Measurements from ENCODE around the gene NFKBIL1.

Gene NFKBIL1

DNA sequence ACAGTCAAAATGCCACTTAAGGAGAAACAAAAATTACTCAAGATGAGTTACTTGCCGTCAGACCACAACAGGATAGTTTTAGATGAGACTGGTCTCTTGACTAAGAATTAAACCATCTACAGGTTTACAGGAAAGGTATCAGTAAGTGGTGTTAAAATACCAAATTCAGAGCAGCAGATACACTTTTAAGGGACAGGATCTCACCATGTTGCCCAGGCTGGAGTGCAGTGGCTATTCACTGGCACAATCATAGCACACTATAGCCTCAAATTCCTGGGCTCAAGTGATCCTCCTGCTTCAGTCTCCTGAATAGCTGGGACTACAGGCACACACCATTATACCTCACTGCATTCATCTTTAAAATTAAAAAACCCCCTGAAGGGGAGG lies 14.0 kb upstream of the NFKBIL1 start:
- no peak for DNase-seq (ENCODE audit: extremely low spot score)
- POLR2A ChIA-PET: no interaction called here
- TF ChIP-seq, protein P1, sequence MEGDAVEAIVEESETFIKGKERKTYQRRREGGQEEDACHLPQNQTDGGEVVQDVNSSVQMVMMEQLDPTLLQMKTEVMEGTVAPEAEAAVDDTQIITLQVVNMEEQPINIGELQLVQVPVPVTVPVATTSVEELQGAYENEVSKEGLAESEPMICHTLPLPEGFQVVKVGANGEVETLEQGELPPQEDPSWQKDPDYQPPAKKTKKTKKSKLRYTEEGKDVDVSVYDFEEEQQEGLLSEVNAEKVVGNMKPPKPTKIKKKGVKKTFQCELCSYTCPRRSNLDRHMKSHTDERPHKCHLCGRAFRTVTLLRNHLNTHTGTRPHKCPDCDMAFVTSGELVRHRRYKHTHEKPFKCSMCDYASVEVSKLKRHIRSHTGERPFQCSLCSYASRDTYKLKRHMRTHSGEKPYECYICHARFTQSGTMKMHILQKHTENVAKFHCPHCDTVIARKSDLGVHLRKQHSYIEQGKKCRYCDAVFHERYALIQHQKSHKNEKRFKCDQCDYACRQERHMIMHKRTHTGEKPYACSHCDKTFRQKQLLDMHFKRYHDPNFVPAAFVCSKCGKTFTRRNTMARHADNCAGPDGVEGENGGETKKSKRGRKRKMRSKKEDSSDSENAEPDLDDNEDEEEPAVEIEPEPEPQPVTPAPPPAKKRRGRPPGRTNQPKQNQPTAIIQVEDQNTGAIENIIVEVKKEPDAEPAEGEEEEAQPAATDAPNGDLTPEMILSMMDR (IDR thresholded peaks at IDR 0.05; ENCODE audit: control extremely low read depth, extremely low read depth, low read depth, missing control alignments): no peak
- CTCF ChIA-PET: interaction anchor here (0.7 to 1.2 kb wide), 2 partner anchors 13 to 18 kb away, joined by 3 to 5 read pairs; partner anchors contain the start of gene ATP6V1G2

DNA sequence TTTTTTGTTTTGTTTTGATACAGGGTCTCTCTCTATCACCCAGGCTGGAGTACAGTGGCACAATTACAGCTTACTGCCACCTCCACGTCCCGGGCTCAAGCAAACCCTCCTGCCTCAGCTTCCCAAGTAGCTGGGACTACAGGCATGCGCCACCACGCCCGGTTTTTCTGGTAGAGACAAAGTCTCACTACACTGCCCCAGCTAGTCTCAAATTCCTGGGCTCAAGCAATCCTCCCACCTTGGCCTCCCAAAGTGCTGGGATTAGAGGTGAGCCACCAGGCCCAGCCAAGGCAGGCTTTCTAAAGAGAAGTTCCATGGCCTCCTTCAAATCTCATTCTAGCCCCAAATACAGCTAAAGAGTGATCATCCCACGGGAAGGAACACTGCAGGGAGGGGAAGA lies 13.4 kb upstream of the NFKBIL1 start:
- ChIA-PET CTCF (interaction anchor here (0.7 to 1.3 kb wide), 4 partner anchors 9 to 17 kb away, joined by 3 to 5 read pairs (median 3); partner anchors contain the start of gene ATP6V1G2), POLR2A (interaction anchor here (1.5 kb wide), 1 partner anchor 65 kb away, joined by 4 read pairs; no protein-coding TSS in a partner anchor)
- no peak for DNase-seq (ENCODE audit: extremely low spot score)
- TF ChIP-seq, protein P1 (IDR thresholded peaks at IDR 0.05; ENCODE audit: control extremely low read depth, extremely low read depth, low read depth, missing control alignments): no peak

DNA sequence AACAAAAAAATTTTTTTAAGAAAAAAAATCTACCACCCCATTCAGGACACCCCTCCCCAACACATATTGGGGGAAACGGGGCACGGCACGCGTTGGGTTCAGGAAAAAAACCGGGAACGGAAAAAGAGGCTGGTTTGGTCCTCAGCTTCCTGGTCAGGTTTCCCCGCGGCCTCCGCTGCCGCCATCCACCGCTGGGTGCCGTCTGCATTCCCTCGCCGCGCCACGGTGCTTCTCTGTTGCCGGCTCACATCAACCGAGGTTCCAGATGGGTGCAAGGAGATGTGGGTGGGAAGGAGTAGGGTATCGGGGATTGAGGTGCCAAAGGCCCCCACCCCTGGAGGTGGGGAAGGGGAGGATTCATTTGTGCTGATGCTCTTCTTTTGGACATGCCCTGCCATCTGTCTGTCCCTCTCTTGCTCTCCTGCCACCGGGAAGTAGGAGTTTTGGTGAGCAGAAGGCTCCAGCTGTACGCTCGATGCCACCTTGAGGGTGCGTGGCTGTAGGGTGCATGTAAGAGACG lies 12.8 kb upstream of the NFKBIL1 start:
- ChIA-PET POLR2A (interaction anchor here (1.5 kb wide), 1 partner anchor 64 kb away, joined by 4 read pairs; no protein-coding TSS in a partner anchor), CTCF (interaction anchor here (1.0 to 1.3 kb wide), 3 partner anchors 9 to 17 kb away, joined by 3 to 5 read pairs (median 3); no protein-coding TSS in a partner anchor)
- TF ChIP-seq, protein P1 (IDR thresholded peaks at IDR 0.05; ENCODE audit: control extremely low read depth, extremely low read depth, low read depth, missing control alignments): no peak
- DNase-seq (ENCODE audit: extremely low spot score): no peak

DNA sequence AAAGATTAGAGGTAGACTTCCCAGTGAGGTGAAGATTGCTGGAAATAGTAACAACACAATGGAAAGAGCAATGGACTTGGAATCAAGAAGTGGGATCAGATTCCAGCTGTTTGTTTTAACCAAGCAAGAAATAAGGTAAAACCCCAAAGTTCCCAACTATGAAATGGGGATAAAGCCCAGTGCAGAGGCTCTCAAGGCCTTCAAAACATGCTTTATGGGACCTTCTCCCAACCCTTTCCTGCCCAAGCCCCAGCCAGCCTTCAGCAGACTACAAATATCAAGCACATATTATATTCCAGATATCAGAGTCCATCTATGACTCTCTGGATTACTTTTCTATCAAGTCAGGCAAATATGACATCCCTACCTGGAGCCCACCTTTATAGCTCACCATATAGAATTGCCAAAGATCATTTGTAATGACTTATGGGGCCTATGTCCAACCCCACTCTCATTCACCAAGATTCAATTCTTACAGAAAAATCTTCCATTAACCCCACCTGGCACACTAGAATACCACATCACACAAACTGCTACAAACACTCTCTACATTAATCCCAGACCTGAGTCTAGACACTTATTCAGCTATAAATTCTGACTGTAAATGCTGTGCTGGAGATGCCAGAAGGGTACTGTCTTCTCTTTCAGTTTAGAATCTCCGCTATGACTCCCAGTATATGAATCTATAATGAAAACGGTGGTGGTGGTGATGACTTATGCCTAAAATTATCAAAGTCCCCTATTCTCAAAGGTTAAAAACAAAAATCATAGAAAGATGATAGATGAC lies 11.7 kb upstream of the NFKBIL1 start:
- TF ChIP-seq, protein P1 (IDR thresholded peaks at IDR 0.05; ENCODE audit: control extremely low read depth, extremely low read depth, low read depth, missing control alignments): no peak
- DNase-seq (ENCODE audit: extremely low spot score): no peak
- CTCF ChIA-PET: interaction anchor here (1.1 to 1.3 kb wide), 2 partner anchors 11 to 63 kb away, joined by 3 to 5 read pairs; partner anchors contain the start of gene ATP6V1G2
- POLR2A ChIA-PET: interaction anchor here (0.5 to 1.5 kb wide), 3 partner anchors 10 to 63 kb away, joined by 3 to 4 read pairs (median 4); no protein-coding TSS in a partner anchor

DNA sequence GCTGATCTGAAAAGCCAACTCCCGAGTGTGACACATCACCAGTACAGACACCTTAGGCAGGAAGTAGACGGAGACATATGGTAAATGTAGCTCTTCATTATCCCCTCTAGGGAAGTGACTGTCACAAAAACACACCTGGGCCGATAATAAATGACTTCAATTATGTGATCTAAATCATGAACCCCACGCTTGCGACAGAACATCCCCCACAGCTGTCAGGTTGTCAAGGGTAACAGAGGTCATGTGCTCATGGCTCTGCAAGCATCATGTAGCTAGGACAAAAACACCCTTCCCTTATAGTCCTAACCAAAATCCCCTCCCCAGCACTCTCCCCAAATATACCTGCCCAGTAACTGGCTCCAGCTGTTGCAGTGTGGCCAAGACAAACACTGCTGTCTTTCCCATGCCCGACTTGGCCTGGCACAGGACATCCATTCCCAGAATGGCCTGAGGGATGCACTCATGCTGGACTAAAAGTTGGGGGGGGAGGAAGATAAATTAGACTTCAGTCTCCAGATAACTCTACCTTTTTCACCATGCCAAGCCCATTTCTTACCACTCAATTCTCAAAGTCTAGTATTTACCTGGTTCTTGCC lies 8.5 kb upstream of the NFKBIL1 start:
- ChIA-PET POLR2A (interaction anchor here (0.5 to 1.6 kb wide), 3 partner anchors 9 to 297 kb away, joined by 3 to 4 read pairs (median 4); no protein-coding TSS in a partner anchor), CTCF (interaction anchor here (0.5 to 54.8 kb wide), 4 partner anchors 11 to 53 kb away, joined by 3 to 2725 read pairs (median 3); partner anchors contain the start of genes LST1, LTB, NCR3 and TNF)
- TF ChIP-seq, protein P1 (IDR thresholded peaks at IDR 0.05; ENCODE audit: control extremely low read depth, extremely low read depth, low read depth, missing control alignments): no peak
- DNase-seq (ENCODE audit: extremely low spot score): no peak

DNA sequence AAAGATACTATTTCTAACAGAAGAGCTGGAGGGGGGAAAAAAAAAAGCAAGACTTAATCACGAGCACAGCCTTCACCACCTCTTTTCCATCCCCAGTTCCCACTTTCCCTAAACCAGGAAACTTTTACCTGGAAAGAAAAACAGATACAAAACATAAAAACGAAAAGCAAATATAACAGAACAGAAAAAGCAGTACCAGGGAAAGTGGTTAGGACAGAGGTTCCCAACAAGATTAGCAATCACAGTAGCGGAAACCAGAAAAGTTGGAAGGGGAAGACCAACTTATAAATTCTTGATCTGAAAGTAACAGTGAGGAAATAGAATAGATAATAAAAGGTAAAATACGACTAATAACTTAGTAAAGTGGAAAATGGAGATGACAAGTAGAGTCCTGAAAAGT lies 6.8 kb upstream of the NFKBIL1 start:
- no peak for DNase-seq (ENCODE audit: extremely low spot score)
- ChIA-PET POLR2A (interaction anchor here (1.5 to 2.2 kb wide), 7 partner anchors 9 to 78 kb away, joined by 5 to 14 read pairs (median 7); partner anchors contain the start of genes MCCD1 and TNF), CTCF (interaction anchor here (1.6 to 54.8 kb wide), 6 partner anchors 9 to 51 kb away, joined by 4 to 2725 read pairs (median 8); partner anchors contain the start of genes LST1, LTB, MCCD1 and NCR3)
- TF ChIP-seq, protein P1 (IDR thresholded peaks at IDR 0.05; ENCODE audit: control extremely low read depth, extremely low read depth, low read depth, missing control alignments): no peak

All from GM10248 (cell line).